ENCODE results near the gene IL25. TPM values are rescaled to one million over a fixed set of nuclear protein-coding genes. Genes with fewer than 3 reads are reported as not detected.

The IL25 gene
- total and polyA plus RNA-seq, 2 of the 13 experiments (the other 11 are each of a cell fraction or from before 2014, with no cell fraction given) = not detected

- no peaks in the 10 kb centered on the region for H3K4me1 ChIP-seq (ENCODE audit: insufficient read depth, low read length)
- no peak for FAIRE-seq
- DNase-seq (ENCODE audit: low spot score) = no peak
- H3K27me3 ChIP-seq (ENCODE audit: control insufficient read depth in 1 of 2, insufficient read depth in 2 of 2, low read length in 2 of 2) = peaks cover 29 to 94% of the 10 kb centered on the region in 2 experiments
- H3K4me2 ChIP-seq (ENCODE audit: low read depth, low read length) = no peak overlapping the region
- in situ Hi-C loops (cut with HindIII; ENCODE audit: extremely low pct_ligation_motif_present, low pct_unique_long_range_greater_than_20kb) = no loop called here
- H3K4me3 ChIP-seq (replicated peaks in 1 of 3; ENCODE audit: insufficient read depth in 1 of 3, low read depth in 2 of 3, low read length in 3 of 3) = no peak overlapping the region
- no TSS peak for BruUV-seq (replicated peaks)
- H3K9me3 ChIP-seq (ENCODE audit: low read length) = no peaks in the 10 kb centered on the region
- H4K20me1 ChIP-seq (ENCODE audit: insufficient read depth, low read length) = no peaks in the 10 kb centered on the region
- H3K36me3 ChIP-seq (replicated peaks in 1 of 2; ENCODE audit: control insufficient read depth in 1 of 2, insufficient read depth in 2 of 2, low read length in 2 of 2) = no peaks in the 10 kb centered on the region
- POLR2A ChIA-PET = no interaction called here
- intact Hi-C loops (cut with micrococcal nuclease; ENCODE audit: unreplicated experiment) = no loop called here
- H3K27ac ChIP-seq (ENCODE audit: extremely low read length, insufficient read depth, low read length) = no peak overlapping the region
- WGBS (ENCODE audit: low lambda C conversion rate) = 26% methylated on average over 26 of the region's 26 CpGs
- CTCF ChIA-PET (ENCODE audit: low intra/inter-chr PET ratio, low total read pairs) = no interaction called here
- no peak overlapping the region for H2AFZ ChIP-seq (ENCODE audit: low read length)
- no peaks in the 10 kb centered on the region for H3K79me2 ChIP-seq (ENCODE audit: insufficient read depth, low read length)
- H3K9ac ChIP-seq (ENCODE audit: insufficient read depth, low read depth, low read length) = no peak overlapping the region
- peak; percentile 19 for ATAC-seq
- 0 out of 2 replicates have a peak, but pooled peaks have one; percentile 67 for TF ChIP-seq ZNF317 (CRISPR knock-in tag; IDR thresholded peaks at IDR 0.05)
- TF ChIP-seq ZNF326 (CRISPR knock-in tag; IDR thresholded peaks at IDR 0.05; ENCODE audit: borderline replicate concordance) = no peak
- TF ChIP-seq ZNF34 (CRISPR knock-in tag; IDR thresholded peaks at IDR 0.05; ENCODE audit: borderline replicate concordance) = no peak
- TF ChIP-seq ZMYM2 (CRISPR knock-in tag; IDR thresholded peaks at IDR 0.05) = no peak
- no peak for TF ChIP-seq TFAP4 (IDR thresholded peaks at IDR 0.05; ENCODE audit: borderline replicate concordance, low read depth)
- TF ChIP-seq, protein P1, sequence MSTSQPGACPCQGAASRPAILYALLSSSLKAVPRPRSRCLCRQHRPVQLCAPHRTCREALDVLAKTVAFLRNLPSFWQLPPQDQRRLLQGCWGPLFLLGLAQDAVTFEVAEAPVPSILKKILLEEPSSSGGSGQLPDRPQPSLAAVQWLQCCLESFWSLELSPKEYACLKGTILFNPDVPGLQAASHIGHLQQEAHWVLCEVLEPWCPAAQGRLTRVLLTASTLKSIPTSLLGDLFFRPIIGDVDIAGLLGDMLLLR (CRISPR knock-in tag; IDR thresholded peaks at IDR 0.05) = 0 out of 2 replicates have a peak, but pooled peaks have one; percentile 16
- TF ChIP-seq, protein P2, sequence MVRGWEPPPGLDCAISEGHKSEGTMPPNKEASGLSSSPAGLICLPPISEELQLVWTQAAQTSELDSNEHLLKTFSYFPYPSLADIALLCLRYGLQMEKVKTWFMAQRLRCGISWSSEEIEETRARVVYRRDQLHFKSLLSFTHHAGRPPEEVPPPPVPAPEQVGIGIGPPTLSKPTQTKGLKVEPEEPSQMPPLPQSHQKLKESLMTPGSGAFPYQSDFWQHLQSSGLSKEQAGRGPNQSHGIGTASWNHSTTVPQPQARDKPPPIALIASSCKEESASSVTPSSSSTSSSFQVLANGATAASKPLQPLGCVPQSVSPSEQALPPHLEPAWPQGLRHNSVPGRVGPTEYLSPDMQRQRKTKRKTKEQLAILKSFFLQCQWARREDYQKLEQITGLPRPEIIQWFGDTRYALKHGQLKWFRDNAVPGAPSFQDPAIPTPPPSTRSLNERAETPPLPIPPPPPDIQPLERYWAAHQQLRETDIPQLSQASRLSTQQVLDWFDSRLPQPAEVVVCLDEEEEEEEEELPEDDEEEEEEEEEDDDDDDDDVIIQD (CRISPR knock-in tag; IDR thresholded peaks at IDR 0.05; ENCODE audit: low read depth) = no peak
- TF ChIP-seq SAP130 (CRISPR knock-in tag; IDR thresholded peaks at IDR 0.05; ENCODE audit: low read depth) = no peak
- TF ChIP-seq NFKBIZ (CRISPR knock-in tag; IDR thresholded peaks at IDR 0.05) = no peak
- TF ChIP-seq ZNF839 (CRISPR knock-in tag; IDR thresholded peaks at IDR 0.05; ENCODE audit: borderline replicate concordance) = no peak
- TF ChIP-seq ZNF331 (CRISPR knock-in tag; IDR thresholded peaks at IDR 0.05) = no peak
- TF ChIP-seq E2F1 (CRISPR knock-in tag; IDR thresholded peaks at IDR 0.05) = no peak
- TF ChIP-seq FOXO4 (CRISPR knock-in tag; conservative IDR thresholded peaks at IDR 0.05) = no peak
- TF ChIP-seq U2AF2 (IDR thresholded peaks at IDR 0.05; ENCODE audit: low read depth, low read length) = no peak
These were observed 15.6 kb downstream of the IL25 start for GRCh38 chr14:23387916-23388882.

Measured in HepG2 (cell line).